Astrocyte of the spinal cord (primary cell): ENCODE data around the gene DNAJC6.

Experiments
- DNase-seq: peaks from one replicate; pipeline ENCODE4 v3.0.0; 2011; ENCODE audit warnings: low read depth, low spot score
- H3K4me3 ChIP-seq: 2 replicates; pipeline ENCODE4 v1.5.1; 2011; ENCODE audit warnings: low read depth, mild to moderate bottlenecking, low read length, moderate library complexity
- in situ Hi-C: cut with HindIII; loops from 2 replicates; pipeline ENCODE4 v1.10.0; 2017; ENCODE audit warnings: low sequenced_read_pairs
- TF ChIP-seq, protein P1 (sequence below): IDR thresholded peaks from 2 replicates; pipeline ENCODE4 v1.5.1; 2012; ENCODE audit warnings: low read depth, mild to moderate bottlenecking, low read length, inconsistent platforms

Gene DNAJC6

DNA sequence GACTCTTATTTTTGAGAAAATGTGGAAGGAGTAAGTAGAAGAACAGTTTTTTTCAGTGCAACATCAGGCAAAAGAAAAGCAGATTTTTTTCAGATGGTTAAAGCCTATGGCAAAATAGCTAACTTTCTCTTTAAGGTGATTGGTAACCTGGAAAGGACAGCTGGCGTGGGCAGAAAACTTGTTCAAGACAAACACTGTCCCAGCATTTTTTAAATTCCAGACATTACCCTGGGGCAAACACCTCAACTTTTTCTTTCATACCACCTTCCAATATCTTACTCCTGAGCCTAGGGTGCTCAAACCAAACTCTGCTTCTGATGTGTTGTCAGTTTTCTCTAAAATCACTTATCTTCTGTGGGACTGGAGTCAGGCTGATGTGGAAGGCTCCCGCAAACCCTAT is 108.4 kb downstream of the DNAJC6 start:
- H3K4me3 ChIP-seq, result no peak overlapping the region
- DNase-seq, result no peak
- TF ChIP-seq, protein P1, sequence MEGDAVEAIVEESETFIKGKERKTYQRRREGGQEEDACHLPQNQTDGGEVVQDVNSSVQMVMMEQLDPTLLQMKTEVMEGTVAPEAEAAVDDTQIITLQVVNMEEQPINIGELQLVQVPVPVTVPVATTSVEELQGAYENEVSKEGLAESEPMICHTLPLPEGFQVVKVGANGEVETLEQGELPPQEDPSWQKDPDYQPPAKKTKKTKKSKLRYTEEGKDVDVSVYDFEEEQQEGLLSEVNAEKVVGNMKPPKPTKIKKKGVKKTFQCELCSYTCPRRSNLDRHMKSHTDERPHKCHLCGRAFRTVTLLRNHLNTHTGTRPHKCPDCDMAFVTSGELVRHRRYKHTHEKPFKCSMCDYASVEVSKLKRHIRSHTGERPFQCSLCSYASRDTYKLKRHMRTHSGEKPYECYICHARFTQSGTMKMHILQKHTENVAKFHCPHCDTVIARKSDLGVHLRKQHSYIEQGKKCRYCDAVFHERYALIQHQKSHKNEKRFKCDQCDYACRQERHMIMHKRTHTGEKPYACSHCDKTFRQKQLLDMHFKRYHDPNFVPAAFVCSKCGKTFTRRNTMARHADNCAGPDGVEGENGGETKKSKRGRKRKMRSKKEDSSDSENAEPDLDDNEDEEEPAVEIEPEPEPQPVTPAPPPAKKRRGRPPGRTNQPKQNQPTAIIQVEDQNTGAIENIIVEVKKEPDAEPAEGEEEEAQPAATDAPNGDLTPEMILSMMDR, result no peak
- in situ Hi-C loops, result no loop called here

DNA sequence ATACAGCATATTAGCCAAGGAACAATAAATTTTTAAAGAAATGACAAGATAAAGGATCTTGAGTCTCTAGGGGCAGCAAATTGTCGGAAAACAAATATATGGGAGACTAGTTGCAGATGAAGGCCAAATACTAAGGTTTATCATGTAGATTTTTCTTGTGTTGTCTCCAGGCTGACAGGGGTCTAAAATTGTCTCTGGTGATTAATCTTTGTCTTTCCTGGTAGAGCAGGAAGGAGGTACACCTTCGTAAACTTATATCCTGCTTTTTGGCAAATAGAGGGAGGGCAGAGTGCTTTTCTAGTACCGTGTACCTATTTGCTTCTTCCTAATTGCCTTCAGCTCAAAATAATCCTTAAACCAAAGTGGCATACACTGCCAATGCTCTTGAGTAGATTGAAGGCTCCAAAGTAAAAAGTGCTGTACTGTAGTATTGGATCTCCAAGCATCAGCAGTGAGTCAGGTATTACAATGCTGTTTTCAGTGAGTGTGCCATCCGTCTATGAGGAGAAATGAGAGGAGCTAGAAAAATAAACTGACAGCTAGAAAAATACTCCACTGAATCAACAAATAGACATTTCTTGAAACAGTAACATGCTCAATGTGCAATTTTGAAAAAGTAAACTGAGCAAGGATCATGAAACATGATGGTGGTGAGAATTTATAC is 109.3 kb downstream of the DNAJC6 start:
- TF ChIP-seq, protein P1, result no peak
- DNase-seq, result no peak
- in situ Hi-C loops, result no loop called here
- H3K4me3 ChIP-seq, result no peak overlapping the region

DNA sequence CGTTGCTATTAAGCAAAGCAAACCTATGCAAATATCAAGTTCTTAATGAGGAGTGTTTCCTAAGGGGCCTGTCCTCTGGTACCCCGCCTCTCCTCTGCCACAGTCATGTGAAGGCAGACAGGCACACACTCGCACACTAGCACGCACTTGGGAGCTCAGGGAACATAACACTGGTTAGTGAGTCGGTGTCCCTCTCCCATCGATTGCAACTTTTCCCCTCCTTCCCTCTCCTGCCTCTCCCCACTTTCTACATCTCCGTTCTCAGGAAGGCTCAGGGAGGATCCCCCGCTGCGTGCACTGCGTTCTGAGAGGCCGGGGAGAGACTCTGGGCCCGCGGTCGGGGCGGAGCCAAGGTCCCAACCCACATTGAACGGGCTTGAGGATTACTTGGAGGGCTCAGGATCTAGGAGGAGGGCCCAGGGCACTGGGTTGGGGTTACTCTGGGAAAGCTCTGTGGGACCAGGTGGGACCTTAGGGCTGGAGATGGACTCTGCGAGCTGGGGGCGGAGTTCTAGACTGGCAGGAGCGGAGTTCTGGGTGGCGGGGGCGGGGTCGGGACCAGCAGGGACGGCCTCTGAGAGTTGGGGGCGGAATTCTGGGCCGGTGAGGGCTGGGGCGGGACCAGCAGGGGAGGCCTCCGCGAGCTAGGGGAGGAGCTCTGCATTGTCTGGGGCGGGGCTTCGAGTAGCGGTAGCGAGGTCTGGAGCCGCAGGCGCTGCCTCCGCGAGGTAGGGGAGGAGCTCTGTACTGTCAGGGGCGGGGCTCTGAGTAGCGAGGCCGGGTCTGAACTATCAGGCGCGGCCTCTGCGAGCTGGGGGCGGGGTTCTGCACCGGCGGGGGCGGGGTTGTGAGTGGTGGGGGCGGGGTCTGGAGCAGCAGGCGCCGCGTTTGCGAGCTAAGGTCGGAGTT is 110.6 kb downstream of the DNAJC6 start:
- DNase-seq, result peak; percentile 98
- in situ Hi-C loops, result no loop called here
- TF ChIP-seq, protein P1, result no peak
- H3K4me3 ChIP-seq, result peak overlapping the region; percentile 83

DNA sequence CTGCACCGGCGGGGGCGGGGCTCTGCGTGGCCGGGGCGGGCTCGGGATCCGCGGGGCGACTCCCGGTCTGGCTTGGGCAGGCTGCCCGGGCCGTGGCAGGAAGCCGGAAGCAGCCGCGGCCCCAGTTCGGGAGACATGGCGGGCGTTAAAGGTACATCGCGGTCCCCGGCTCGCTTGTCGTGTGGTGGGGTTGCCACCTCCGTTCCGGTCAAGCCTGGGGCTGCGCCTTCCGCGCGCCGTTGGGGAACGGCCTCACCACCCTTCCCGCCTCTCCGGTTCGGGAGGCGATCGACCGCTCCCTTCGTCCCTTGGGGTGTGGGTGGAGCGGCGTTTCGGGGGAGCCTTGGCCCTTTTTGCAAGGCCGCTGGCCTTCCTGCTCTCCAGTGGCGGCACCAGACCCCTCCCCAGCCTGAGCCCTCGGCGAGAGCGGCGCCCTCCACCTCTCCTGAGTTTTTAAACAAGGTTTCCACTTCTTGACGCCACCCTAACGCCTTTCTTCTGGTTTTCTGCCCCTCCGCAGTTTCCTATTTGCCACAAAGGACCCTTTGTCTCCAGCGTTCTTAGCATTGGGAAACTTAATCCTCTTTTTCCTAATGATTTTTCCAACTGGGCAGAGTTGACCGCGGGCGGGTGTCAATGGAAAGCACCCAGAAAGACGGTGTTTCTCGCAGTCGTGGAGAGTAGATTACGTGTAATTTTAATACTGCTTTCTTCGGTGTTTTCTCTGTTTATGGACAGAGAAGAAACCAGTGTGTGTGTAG is 111.4 kb downstream of the DNAJC6 start, which contains the start of the genes LEPR and LEPROT:
Gene LEPR, plus strand, starts transcription at position 79 of the 761 bp plus-strand sequence. CDS start 144,898 bp downstream, outside the sequence.
Gene LEPROT, plus strand, starts transcription at position 79 of the 761 bp plus-strand sequence. Its CDS starts 57 bp downstream, at position 136.
- peak; percentile 67 for DNase-seq
- in situ Hi-C loops, result no loop called here
- H3K4me3 ChIP-seq, result peak within 1 kb of the TSS; percentile 83
- TF ChIP-seq, protein P1, result no peak

DNA sequence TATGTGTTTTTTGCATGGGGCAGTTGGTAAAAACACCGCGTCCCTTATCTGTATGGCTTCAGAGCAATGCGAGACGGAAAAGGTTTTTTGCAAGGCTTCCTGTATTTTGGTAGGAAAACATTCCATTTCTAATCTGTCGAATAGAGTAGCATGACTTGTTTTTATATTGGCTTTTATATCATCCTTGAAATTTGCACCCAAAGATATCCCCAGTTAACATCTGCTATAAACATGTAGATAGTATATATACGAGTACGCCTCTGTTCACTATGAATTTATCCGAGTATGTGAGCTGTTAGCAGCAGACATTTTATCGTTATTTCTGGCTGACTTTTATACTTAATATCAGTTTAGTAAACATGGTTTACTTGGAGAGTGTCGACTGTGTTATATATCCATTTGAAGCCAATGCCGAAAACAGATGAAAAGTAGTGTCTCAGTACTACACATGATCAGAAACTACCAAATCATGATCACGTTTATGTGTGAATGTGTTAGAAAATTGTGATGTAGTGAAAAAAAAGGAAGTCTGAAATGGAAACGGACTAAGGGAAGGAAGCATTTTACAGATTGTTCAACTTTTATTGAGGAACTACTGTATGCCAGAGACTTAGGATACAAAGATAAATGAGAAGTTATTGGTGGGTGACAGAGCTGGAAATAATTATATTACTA is 112.1 kb downstream of the DNAJC6 start:
- DNase-seq, result no peak
- peak overlapping the region; percentile 83 for H3K4me3 ChIP-seq
- in situ Hi-C loops, result no loop called here
- TF ChIP-seq, protein P1, result no peak
